HG03025 (cell line): Measurements from ENCODE around the gene HS6ST3.

Source experiments
- ATAC-seq: cut with Tn5 transposase; IDR thresholded peaks from one replicate; pipeline ENCODE4 v1.9.1; 2021; ENCODE audit warnings: mild to moderate bottlenecking, moderate library complexity; ENCODE audit not compliant: unreplicated experiment, low FRiP score

Gene HS6ST3

GRCh38 chr13:96690998-96691397 lies 601.1 kb downstream of the HS6ST3 start:
- ATAC-seq: no peak

GRCh38 chr13:96696389-96696900 lies 606.5 kb downstream of the HS6ST3 start:
- no peak for ATAC-seq

- ATAC-seq: no peak
Observed at GRCh38 chr13:96700657-96701056, 610.8 kb downstream of the HS6ST3 start.

DNA sequence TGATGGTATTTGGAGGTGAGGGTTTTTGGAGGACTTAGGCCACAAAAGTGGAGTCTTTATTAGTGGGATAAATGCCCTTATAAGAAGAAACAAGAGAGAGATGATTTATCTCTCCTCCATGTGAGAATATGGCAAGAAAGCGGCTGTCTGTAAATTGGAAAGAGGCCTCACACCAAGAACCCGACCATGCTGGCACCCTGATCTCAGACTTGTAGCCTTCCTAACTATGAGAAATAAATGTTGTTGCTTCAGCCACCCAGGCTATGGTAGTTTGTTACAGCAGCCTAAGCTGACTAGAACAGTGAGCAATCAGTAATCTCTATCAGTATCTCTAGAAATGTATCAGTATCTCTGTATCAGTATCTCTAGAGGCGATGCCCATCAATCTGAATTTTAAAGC lies 617.2 kb downstream of the HS6ST3 start:
- no peak for ATAC-seq

- ATAC-seq: no peak
Observed at GRCh38 chr13:96710166-96710862, 620.4 kb downstream of the HS6ST3 start.

DNA sequence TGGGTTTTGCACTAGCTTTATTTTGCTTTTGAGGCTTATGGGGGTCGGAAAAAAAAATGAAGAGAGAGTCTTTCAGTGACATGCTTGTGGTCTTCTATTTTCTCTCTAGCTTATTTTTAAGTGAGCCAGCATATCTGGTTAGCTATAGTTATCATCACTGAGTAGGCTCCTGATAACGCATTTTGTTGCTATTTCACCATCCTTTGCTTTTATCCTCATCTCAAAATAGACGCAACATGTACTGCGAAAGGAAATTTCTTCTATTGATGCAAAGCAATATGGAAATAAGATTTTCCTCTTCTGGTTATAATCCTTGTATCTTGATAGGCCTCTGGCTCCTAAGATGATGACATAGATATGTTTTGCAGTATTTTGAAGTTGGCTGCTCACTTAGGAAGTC lies 630.5 kb downstream of the HS6ST3 start:
- ATAC-seq: no peak

- ATAC-seq: no peak
Observed at GRCh38 chr13:96726651-96727050, 636.7 kb downstream of the HS6ST3 start.

- no peak for ATAC-seq
Observed at GRCh38 chr13:96728463-96728862, 638.6 kb downstream of the HS6ST3 start.

GRCh38 chr13:96730676-96731075 lies 640.8 kb downstream of the HS6ST3 start:
- no peak for ATAC-seq

GRCh38 chr13:96734499-96734898 lies 644.6 kb downstream of the HS6ST3 start:
- no peak for ATAC-seq

DNA sequence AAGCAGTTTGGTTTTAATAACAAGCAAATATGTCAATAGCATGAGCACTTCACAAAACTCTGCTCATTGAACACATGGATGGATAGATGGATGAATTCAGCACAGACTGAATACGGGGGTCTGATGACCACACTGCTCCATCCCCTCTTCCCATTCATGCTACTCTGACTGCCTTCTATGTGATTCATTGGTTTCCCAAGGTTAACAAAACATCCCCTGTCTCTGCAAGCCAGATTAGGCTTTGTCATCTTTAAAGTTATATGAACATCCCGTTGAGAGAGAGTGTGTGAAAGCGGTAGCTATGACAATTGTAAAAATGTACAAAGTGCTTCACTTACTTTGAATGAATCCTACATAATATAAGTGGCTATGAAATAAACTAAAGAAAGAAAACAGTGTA lies 651.9 kb downstream of the HS6ST3 start:
- ATAC-seq: no peak

DNA sequence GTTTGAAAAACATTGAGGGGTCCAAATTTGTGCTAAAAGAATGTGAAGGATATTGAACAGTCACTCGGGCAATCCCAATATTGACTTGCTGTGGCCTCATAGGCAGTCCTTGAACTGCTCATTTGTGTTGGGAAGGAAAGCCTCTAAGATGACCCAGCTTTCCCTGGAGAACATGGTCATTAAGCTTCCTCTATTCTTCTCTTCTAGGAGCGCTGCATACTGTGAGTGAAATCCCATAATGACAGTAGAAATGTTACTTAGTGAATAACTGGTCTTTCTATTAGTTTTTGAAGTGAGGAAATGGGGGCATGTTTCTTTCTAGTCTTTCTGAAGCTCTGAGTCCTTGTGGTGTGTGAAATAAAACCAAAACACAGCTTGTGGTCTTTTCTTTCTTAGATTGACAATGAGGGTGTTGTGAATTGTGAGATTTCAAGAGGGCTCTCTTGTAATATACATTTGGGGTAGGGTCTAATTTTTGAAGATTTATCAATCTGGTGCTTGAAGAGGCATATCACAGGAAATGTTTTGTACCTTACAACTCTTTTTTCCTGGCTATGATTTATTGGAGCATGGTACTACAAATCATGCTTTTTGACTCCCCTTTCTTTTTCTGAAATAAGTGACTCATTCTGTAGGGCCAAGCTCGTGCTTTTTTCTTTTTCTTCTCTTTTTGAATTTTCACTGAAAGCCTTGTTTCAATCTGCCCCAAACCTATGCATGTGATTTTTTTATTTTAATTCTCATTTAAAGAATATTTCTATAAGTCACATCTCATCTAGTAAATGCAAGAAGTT lies 653.6 kb downstream of the HS6ST3 start:
- no peak for ATAC-seq

DNA sequence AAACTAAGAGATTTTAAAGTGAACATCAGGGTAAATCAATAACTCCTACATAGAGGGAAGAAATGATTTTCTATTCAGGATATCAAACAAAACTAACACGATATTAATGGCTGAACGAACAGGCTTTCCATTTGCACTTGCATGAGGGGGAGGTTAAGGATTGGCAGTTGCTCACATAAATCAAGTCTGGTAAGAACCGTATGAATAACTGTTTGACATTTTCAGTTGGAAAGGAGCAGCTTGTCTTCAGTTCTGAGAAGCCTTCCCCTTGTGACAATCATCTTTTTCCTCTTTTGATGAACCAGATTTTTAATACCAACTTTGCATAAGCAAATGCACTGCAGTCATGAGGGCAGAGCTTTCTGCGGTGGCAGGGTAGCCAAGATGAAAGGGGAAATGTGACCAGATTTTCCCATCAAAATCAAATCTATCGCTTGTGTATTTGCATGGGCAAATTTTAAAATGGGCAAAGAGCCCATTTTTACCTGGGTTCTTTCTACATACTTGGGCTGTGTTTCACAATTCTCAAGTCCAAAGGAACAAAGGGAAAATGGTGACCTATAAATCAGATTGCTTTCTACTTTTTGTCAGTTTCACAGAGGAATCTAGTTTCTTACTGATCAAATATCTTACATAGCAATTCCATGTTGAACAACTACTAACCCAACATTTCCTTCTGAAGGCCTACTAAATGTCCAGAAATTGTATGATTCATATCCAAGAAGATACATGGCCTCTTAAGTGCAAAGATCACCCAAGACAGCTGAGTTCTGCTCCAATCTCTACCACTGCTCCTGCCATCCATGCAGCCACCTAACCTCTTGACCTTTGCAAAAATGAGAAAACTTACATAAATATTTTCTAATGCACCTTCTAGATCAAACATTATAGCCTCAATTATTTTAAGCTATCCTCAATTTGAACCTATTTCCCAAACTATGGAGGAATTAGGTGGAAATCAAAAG lies 654.7 kb downstream of the HS6ST3 start:
- no peak for ATAC-seq

DNA sequence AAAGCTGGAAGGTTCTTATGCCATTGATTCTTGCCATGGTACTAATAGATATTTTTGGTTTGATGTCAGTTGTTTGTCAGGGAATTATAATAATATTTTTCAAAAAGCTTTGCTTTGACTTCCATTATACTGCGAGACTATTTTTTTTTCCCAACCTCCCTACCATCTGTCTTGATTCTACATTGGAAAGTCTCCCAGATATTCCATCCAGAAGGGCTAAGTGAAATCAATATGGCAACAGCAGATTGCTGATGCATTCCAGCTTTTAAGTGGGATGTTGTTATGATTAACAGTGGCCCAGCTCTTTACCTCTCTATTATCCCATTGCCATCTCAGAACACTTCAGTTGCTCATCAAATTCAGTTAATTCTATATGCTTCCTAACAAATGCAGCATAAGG lies 657.0 kb downstream of the HS6ST3 start:
- no peak for ATAC-seq

- ATAC-seq: no peak
Observed at GRCh38 chr13:96749825-96750224, 659.9 kb downstream of the HS6ST3 start.

GRCh38 chr13:96751089-96751488 lies 661.2 kb downstream of the HS6ST3 start:
- no peak for ATAC-seq

GRCh38 chr13:96762876-96763275 lies 673.0 kb downstream of the HS6ST3 start:
- ATAC-seq: no peak

DNA sequence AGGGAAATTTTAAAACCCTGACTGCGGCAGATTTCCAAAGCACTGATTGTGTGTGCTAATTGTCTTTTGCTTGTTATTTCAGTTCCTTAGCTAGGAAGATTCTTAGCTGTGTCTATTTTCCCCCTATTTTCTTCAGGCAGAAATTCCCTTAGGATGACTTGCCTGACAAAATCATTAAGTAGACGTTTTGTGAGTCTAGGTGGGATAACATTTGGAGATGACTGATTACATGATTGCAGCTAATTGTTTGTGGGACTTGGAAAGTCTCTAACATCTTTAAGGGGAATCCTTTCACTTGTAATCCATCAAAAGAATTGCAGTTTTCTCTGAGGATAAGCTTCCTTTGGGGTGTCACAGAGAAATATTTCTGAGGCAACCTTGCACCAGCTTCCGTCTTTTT lies 676.4 kb downstream of the HS6ST3 start:
- no peak for ATAC-seq

- no peak for ATAC-seq
Observed at GRCh38 chr13:96768524-96768923, 678.6 kb downstream of the HS6ST3 start.

- ATAC-seq: no peak
Observed at GRCh38 chr13:96769874-96770273, 680.0 kb downstream of the HS6ST3 start.
